Measurements from ENCODE around the gene OLFM1. TPM values are rescaled to one million over a fixed set of nuclear protein-coding genes. Genes with fewer than 3 reads are reported as not detected.
A peak's percentile ranks its signal among the peaks of the same experiment; 100 is the strongest.

Gene OLFM1
- total RNA-seq, 2 donors from 2014 or later, result 11.0 to 23.2 TPM

DNA sequence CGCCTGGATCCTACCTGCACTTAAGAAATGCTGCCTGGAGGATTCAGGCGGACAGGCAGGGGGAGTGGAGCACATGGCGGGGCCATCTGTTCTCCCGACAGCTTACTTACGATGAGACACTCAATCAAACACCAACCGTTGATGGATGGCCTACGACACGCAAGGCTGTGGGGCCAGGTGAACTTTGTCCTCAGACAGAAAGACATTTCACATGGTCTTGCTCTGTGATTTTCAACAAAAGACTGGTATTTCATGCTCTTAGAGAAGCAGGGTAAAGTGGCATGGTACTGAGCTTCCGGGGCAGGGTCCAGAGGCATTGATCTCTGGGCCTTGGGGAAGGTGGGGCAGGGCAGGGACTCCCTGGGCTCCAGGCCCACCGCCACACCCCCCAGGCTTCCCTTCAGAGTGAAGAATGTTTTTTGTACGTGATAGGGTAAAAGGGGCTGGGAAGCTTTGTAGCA lies 9.1 kb upstream of the OLFM1 start:
- no peaks in the 10 kb centered on the region for H3K9me3 Mint-ChIP-seq
- peaks cover 33% of the 10 kb centered on the region for H3K27me3 Mint-ChIP-seq (ENCODE audit: insufficient read depth)
- no peak overlapping the region for H3K9ac ChIP-seq (ENCODE audit: extremely low read depth, low read length, poor library complexity, severe bottlenecking)
- no peak overlapping the region for H3K27ac ChIP-seq (ENCODE audit: low read depth, low read length)
- WGBS, 2 experiments (ENCODE audit: insufficient coverage in 1 of 2, insufficient read length in 1 of 2), result 90 to 91% methylated on average over 9 to 11 of the region's 11 CpGs
- H3K4me3 Mint-ChIP-seq, result no peak overlapping the region
- H3K36me3 Mint-ChIP-seq (ENCODE audit: low read depth), result no peaks in the 10 kb centered on the region
- no peaks in the 10 kb centered on the region for H3K36me3 ChIP-seq (ENCODE audit: control insufficient read depth, insufficient read depth, low read length)
- H3K4me1 Mint-ChIP-seq, result peaks cover 5% of the 10 kb centered on the region
- H3K27ac Mint-ChIP-seq, result no peak overlapping the region
- peak; percentile 13 for DNase-seq
- H3K9me3 ChIP-seq (ENCODE audit: control insufficient read depth, low read length), result no peaks in the 10 kb centered on the region
- no peak for TF ChIP-seq CTCF (conservative IDR thresholded peaks at IDR 0.05)
- no peaks in the 10 kb centered on the region for H3K4me1 ChIP-seq (ENCODE audit: control insufficient read depth, insufficient read depth, low read length)
- no peak overlapping the region for H3K4me3 ChIP-seq (ENCODE audit: low read length)
- peaks cover 23% of the 10 kb centered on the region for H3K27me3 ChIP-seq (ENCODE audit: control insufficient read depth, insufficient read depth, low read length, poor library complexity, severe bottlenecking)

DNA sequence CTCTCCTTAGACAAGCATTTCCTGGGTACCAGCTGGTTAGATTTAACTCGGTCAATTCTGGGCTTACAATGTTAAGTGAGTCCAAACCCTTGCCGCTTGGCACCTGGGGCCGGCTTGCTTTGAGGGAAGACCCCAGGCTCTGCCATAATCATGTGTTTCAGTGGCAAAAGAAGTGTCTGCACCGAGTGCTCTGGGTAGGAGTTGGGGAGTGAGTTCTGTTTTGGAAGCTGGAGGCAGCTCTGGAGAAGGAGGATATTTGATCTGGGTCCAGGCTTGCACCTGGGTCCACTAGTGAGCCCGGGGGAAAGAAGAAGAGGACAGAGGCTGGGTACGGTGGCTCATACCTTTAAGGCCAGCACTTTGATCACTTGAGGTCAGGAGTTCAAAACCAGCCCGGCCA lies 8.4 kb upstream of the OLFM1 start:
- Histone ChIP-seq H3K4me3 (ENCODE audit: low read length) (no peak overlapping the region), H3K9ac (ENCODE audit: extremely low read depth, low read length, poor library complexity, severe bottlenecking) (no peak overlapping the region), H3K4me1 (ENCODE audit: control insufficient read depth, insufficient read depth, low read length) (no peaks in the 10 kb centered on the region), H3K27me3 (ENCODE audit: control insufficient read depth, insufficient read depth, low read length, poor library complexity, severe bottlenecking) (peaks cover 23% of the 10 kb centered on the region), H3K36me3 (ENCODE audit: control insufficient read depth, insufficient read depth, low read length) (no peaks in the 10 kb centered on the region), H3K9me3 (ENCODE audit: control insufficient read depth, low read length) (no peaks in the 10 kb centered on the region), H3K27ac (ENCODE audit: low read depth, low read length) (no peak overlapping the region)
- 89 to 100% methylated on average over 3 to 7 of the region's 7 CpGs for WGBS, 2 experiments (ENCODE audit: insufficient coverage in 1 of 2, insufficient read length in 1 of 2)
- Mint-ChIP-seq H3K9me3 (no peaks in the 10 kb centered on the region), H3K4me3 (no peak overlapping the region), H3K27ac (no peak overlapping the region), H3K4me1 (peaks cover 5% of the 10 kb centered on the region), H3K27me3 (ENCODE audit: insufficient read depth) (peaks cover 33% of the 10 kb centered on the region), H3K36me3 (ENCODE audit: low read depth) (no peaks in the 10 kb centered on the region)
- DNase-seq, result peak; percentile 13
- no peak for TF ChIP-seq CTCF (conservative IDR thresholded peaks at IDR 0.05)

GRCh38 chr9:135079676-135080075 lies 7.8 kb upstream of the OLFM1 start:
- TF ChIP-seq CTCF (conservative IDR thresholded peaks at IDR 0.05), result no peak
- no peak overlapping the region for H3K27ac Mint-ChIP-seq
- no peaks in the 10 kb centered on the region for H3K9me3 Mint-ChIP-seq
- Histone ChIP-seq H3K9me3 (ENCODE audit: control insufficient read depth, low read length) (no peaks in the 10 kb centered on the region), H3K27me3 (ENCODE audit: control insufficient read depth, insufficient read depth, low read length, poor library complexity, severe bottlenecking) (peaks cover 21% of the 10 kb centered on the region), H3K4me1 (ENCODE audit: control insufficient read depth, insufficient read depth, low read length) (no peaks in the 10 kb centered on the region), H3K36me3 (ENCODE audit: control insufficient read depth, insufficient read depth, low read length) (no peaks in the 10 kb centered on the region), H3K27ac (ENCODE audit: low read depth, low read length) (no peak overlapping the region), H3K9ac (ENCODE audit: extremely low read depth, low read length, poor library complexity, severe bottlenecking) (no peak overlapping the region), H3K4me3 (ENCODE audit: low read length) (no peak overlapping the region)
- DNase-seq, result peak; percentile 24
- H3K4me3 Mint-ChIP-seq, result no peak overlapping the region
- H3K36me3 Mint-ChIP-seq (ENCODE audit: low read depth), result no peaks in the 10 kb centered on the region
- peaks cover 5% of the 10 kb centered on the region for H3K4me1 Mint-ChIP-seq
- H3K27me3 Mint-ChIP-seq (ENCODE audit: insufficient read depth), result peaks cover 37% of the 10 kb centered on the region
- WGBS, 2 experiments (ENCODE audit: insufficient coverage in 1 of 2, insufficient read length in 1 of 2), result 92 to 93% methylated on average over 2 to 8 of the region's 8 CpGs
